GM18909 (cell line): ENCODE results near the gene ACTG1.
"Not testable (repeated sequence)": the region's sequence is repeated elsewhere in the genome, so short reads cannot be mapped to it uniquely, and the experiment has no call there.

Source experiments
- ATAC-seq: cut with Tn5 transposase; IDR thresholded peaks from one replicate; pipeline ENCODE4 v1.9.1; 2021; ENCODE audit warnings: mild to moderate bottlenecking; ENCODE audit not compliant: unreplicated experiment, poor library complexity

ACTG1 gene

DNA sequence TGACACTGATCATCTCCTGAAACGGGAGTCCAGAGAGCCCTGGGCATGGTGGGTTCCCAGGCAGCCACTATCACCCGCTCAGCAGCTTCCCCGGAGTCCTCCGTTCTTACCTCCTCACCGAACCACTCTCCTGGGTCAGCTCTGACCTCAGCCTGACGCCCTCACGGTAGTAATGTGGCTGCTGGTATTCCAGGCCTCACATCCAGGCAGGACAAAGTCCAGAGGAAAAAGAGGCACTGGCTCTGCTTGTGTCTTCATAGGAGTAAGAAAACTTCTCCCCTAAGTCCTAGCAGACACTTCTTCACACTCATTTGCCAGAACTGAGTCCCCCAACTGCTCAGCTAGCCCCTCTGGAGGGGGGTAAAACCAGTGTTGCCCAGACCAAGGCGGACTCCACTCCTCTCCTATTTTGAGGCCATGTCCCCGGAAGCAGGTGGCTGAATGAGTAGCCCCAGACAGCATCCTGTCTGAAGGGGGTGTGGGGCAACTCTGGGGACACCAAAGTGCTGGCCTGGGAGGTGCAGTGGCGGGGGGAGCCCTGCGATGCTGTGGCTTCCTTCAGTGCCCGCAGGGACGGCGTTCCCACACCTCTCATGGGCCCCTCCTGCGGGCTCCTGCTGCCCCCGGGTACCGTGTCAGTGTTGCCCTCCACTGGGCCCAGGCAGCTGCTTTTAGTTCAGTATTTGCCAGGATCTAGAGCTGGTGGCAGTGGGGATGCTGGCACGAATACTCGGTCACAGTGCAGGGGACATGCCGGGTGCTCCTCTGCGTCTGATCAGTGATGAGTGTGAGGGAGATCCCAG is 20.9 kb upstream of the ACTG1 start:
- ATAC-seq, result no peak

DNA sequence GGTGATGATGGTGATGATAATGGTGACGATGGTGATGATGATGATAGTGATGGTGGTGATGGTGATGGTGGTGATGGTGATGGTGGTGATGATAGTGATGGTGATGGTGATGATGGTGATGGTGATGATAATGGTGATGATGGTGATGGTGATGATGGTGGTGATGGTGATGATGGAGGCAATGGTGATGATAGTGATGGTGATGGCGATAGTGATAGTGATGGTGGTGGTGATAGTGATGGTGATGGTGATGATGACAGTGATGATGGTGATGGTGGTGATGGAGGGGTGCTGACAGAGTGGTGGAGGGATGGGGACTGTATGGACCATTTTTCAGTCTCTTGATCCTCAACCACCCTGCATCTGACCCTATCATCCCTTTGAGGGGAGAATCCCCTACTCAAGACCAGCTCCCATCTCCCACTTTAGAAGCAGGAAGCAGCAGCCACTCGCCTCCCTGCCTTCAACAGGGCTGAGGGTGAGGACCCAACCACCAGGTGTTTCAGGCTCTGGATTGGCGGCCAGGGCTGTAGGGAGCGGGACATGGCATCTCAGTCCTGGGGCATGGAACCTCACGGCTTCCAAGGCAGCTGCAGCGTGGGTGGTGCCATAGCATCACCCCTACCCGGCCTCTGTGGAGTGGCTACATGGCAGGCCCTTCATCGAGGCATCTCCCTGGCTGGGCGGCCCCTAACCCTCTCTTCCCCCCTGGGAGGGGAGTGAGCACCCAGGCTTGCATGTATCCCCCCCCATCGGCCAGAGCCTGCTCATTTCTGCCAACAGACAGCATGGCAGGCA is 20.1 kb upstream of the ACTG1 start:
- no peak for ATAC-seq

- ATAC-seq, result not testable (repeated sequence)
Measured at GRCh38 chr17:81531998-81532404, 19.4 kb upstream of the ACTG1 start.

DNA sequence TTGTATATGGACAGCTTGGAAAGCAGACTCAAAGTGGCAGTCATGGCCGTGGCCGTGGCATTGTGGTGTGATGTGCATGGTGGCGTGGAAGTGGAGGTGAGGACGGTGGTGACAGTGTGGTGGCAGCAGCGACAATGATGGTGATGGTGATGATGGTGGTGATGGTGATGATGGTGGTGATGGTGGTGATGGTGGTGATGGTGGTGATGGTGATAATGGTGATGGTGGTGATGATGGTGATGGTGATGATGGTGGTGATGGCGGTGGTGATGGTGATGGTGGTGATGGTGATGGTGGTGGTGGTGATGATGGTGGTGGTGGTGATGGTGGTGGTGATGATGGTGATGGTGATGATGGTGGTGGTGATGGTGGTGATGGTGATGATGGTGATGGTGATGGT is 18.4 kb upstream of the ACTG1 start:
- ATAC-seq, result not testable (repeated sequence)

- no peak for ATAC-seq
Measured at GRCh38 chr17:81529437-81529803, 16.8 kb upstream of the ACTG1 start.

DNA sequence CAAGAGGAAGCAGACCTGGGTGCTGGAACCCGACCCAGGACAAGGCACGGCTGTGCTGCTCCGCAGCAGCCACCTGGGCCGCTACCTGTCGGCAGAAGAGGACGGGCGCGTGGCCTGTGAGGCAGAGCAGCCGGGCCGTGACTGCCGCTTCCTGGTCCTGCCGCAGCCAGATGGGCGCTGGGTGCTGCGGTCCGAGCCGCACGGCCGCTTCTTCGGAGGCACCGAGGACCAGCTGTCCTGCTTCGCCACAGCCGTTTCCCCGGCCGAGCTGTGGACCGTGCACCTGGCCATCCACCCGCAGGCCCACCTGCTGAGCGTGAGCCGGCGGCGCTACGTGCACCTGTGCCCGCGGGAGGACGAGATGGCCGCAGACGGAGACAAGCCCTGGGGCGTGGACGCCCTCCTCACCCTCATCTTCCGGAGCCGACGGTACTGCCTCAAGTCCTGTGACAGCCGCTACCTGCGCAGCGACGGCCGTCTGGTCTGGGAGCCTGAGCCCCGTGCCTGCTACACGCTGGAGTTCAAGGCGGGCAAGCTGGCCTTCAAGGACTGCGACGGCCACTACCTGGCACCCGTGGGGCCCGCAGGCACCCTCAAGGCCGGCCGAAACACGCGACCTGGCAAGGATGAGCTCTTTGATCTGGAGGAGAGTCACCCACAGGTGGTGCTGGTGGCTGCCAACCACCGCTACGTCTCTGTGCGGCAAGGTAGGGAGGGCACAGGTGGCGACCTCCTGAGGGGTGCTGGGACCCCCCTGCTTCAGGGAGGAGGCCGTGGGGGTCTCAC is 16.2 kb upstream of the ACTG1 start:
- no peak for ATAC-seq

DNA sequence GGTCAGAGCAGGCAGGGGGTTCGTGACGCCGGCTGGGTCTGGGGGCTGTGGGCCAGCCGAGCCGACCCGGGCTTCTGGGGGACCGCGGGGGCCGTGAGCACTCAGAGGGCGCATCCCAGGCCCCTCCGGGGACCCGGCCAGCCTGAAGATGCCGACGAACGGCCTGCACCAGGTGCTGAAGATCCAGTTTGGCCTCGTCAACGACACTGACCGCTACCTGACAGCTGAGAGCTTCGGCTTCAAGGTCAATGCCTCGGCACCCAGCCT is 15.7 kb upstream of the ACTG1 start:
- no peak for ATAC-seq

- ATAC-seq, result no peak
Measured at GRCh38 chr17:81527591-81528383, 15.2 kb upstream of the ACTG1 start, which contains the start of gene FSCN2. Gene FSCN2, plus strand, starts transcription at chr17:81528377. Its CDS starts 155 bp downstream, at chr17:81528532.

- no peak for ATAC-seq
Measured at GRCh38 chr17:81526662-81527571, 14.3 kb upstream of the ACTG1 start.

- no peak for ATAC-seq
Measured at GRCh38 chr17:81524865-81525159, 12.2 kb upstream of the ACTG1 start.

GRCh38 chr17:81524039-81524864 is 11.7 kb upstream of the ACTG1 start:
- no peak for ATAC-seq

- ATAC-seq, result no peak
Measured at GRCh38 chr17:81523402-81524038, 10.9 kb upstream of the ACTG1 start.

GRCh38 chr17:81522491-81523401 is 10.1 kb upstream of the ACTG1 start:
- ATAC-seq, result no peak

GRCh38 chr17:81520021-81520901 is 7.7 kb upstream of the ACTG1 start:
- ATAC-seq, result no peak

GRCh38 chr17:81519284-81520020 is 6.9 kb upstream of the ACTG1 start:
- ATAC-seq, result no peak
